Measurements from ENCODE around the gene BCL2L15. TPM values are rescaled to one million over a fixed set of nuclear protein-coding genes. Genes with fewer than 3 reads are reported as not detected.

Gene BCL2L15
- total RNA-seq, 4 donors from 2014 or later: 38.0 to 249 (median 119) TPM

DNA sequence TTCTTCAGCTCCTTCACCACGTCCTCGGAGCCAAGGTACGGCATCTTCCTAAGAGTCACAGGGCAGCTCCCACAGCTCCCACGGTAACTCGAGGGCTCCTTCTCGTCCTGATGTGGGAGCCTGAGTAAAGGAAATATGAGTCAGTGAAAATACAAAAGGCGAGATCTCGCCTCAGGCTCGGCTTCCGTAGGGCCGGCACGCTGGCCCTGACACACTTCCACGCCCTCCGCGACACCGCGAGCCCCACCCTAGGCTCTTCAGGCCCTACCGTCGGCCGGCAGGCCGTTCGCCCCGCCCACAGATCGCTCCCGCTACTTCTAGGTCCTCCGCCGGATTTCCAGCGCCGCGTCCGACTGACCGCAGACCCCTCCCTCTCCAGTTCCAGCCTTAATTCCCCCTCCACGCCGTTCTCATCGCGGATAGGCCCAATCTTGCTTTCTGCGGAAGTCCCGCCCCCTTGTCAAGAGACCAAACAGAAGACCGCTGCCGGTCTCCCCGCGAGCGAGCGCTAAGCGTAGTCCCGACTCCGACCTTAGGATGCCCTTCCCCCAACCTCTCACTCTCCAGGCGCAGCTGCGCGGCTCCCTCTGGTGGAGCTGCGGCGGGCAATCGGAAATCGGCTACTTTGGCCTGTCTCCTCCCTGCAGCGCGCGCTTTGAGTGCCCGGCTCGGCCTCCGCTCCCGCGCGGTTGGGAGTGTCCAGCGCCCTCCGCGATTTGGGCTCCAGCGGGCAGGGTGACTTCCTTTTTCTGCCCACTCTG, 17.5 kb upstream of the BCL2L15 start, which contains the start of the genes AP4B1 and DCLRE1B:
Gene AP4B1, minus strand, starts transcription at position 126 of the 761 bp plus-strand sequence. Its CDS starts 82 bp downstream, at position 44.
Gene DCLRE1B, plus strand, starts transcription at position 653 of the 761 bp plus-strand sequence. CDS start 261 bp downstream, outside the sequence.
- DNase-seq: peak; percentile 97 to 99 (median 99)
- peaks cover 0 to 9% (median 0%) of the 10 kb centered on the region in 3 donors for H3K36me3 ChIP-seq
- TF ChIP-seq, protein P1, sequence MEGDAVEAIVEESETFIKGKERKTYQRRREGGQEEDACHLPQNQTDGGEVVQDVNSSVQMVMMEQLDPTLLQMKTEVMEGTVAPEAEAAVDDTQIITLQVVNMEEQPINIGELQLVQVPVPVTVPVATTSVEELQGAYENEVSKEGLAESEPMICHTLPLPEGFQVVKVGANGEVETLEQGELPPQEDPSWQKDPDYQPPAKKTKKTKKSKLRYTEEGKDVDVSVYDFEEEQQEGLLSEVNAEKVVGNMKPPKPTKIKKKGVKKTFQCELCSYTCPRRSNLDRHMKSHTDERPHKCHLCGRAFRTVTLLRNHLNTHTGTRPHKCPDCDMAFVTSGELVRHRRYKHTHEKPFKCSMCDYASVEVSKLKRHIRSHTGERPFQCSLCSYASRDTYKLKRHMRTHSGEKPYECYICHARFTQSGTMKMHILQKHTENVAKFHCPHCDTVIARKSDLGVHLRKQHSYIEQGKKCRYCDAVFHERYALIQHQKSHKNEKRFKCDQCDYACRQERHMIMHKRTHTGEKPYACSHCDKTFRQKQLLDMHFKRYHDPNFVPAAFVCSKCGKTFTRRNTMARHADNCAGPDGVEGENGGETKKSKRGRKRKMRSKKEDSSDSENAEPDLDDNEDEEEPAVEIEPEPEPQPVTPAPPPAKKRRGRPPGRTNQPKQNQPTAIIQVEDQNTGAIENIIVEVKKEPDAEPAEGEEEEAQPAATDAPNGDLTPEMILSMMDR (IDR thresholded peaks at IDR 0.05): peak; percentile 69 to 98 (median 92)
- peak; percentile 78 to 83 for TF ChIP-seq POLR2A (IDR thresholded peaks at IDR 0.05)
- peak within 1 kb of the TSS; percentile 85 to 99 (median 90) for H3K27ac ChIP-seq
- no peaks in the 10 kb centered on the region for H3K27me3 ChIP-seq
- H3K9me3 ChIP-seq: no peaks in the 10 kb centered on the region
- H3K4me3 ChIP-seq: peak within 1 kb of the TSS; percentile 70 to 85 (median 76)
- H3K4me1 ChIP-seq: peaks cover 4 to 41% (median 12%) of the 10 kb centered on the region in 4 donors

DNA sequence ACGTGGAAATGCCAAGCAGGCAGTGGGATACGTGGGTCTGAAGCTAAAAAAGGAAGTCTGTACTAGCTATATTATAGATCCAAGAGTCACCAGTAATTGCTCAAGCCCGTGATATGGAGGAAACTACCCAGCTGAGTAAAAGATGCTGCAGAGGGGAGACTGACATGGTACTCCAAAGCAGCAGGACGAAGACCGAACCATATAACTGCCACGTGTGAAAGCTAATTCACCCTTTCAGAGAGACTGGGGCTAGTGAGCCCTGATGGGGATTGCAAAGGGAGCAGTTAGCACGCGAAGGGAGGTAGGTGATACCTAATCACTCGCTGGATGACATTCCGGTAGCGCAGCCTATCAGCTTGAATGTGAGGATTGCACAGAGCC, 16.9 kb upstream of the BCL2L15 start:
- Histone ChIP-seq H3K9me3 (no peaks in the 10 kb centered on the region), H3K27me3 (no peaks in the 10 kb centered on the region), H3K36me3 (peaks cover 0 to 11% (median 0%) of the 10 kb centered on the region in 3 donors), H3K4me3 (peak overlapping the region; percentile 70 to 85 (median 76)), H3K4me1 (peaks cover 4 to 41% (median 12%) of the 10 kb centered on the region in 4 donors), H3K27ac (peak overlapping the region; percentile 85 to 99 (median 90))
- TF ChIP-seq, protein P1 (IDR thresholded peaks at IDR 0.05): no peak
- TF ChIP-seq POLR2A (IDR thresholded peaks at IDR 0.05): no peak
- DNase-seq: no peak

GRCh38 chr1:113903501-113904292, 16.3 kb upstream of the BCL2L15 start:
- H3K36me3 ChIP-seq: peaks cover 0 to 13% (median 0%) of the 10 kb centered on the region in 3 donors
- peak in 1 of 3 donors; percentile 53 for DNase-seq
- H3K27me3 ChIP-seq: no peaks in the 10 kb centered on the region
- no peak for TF ChIP-seq POLR2A (IDR thresholded peaks at IDR 0.05)
- TF ChIP-seq, protein P1 (IDR thresholded peaks at IDR 0.05): no peak
- H3K4me1 ChIP-seq: peaks cover 4 to 47% (median 12%) of the 10 kb centered on the region in 4 donors
- peak overlapping the region; percentile 85 to 99 (median 90) for H3K27ac ChIP-seq
- no peaks in the 10 kb centered on the region for H3K9me3 ChIP-seq
- H3K4me3 ChIP-seq: peak overlapping the region; percentile 70 to 85 (median 76)

- H3K27me3 ChIP-seq: no peaks in the 10 kb centered on the region
- peak in 1 of 2 donors; percentile 46 for TF ChIP-seq POLR2A (IDR thresholded peaks at IDR 0.05)
- TF ChIP-seq, protein P1 (IDR thresholded peaks at IDR 0.05): no peak
- H3K9me3 ChIP-seq: no peaks in the 10 kb centered on the region
- no peak overlapping the region for H3K4me3 ChIP-seq
- H3K36me3 ChIP-seq: peaks cover 0 to 38% (median 0%) of the 10 kb centered on the region in 3 donors
- H3K4me1 ChIP-seq: peaks cover 4 to 53% (median 12%) of the 10 kb centered on the region in 4 donors
- no peak for DNase-seq
- peak overlapping the region in 2 of 4 donors; percentile 47 to 71 for H3K27ac ChIP-seq
These were observed 13.8 kb upstream of the BCL2L15 start for GRCh38 chr1:113901191-113901590.

DNA sequence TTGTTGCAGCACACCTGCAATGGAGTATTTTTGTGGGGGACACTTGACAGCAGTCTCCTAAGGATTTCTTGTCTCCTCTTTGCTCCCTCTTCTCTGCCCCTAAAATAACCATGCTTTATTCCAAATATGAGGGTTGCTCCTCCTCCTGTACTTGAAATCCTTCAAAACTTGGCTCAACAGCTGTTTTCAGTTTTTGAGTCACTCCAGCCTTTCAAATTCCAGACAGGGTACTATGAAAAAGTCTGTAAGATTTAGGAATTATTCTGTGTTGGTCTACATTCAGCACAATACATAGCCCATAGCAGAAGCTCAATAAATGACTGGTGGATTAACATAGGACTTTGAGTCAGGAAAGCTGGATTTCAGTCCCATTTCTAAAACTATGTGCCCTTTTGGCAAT, 11.7 kb upstream of the BCL2L15 start:
- DNase-seq: no peak
- Histone ChIP-seq H3K27me3 (no peaks in the 10 kb centered on the region), H3K4me3 (no peak overlapping the region), H3K9me3 (no peaks in the 10 kb centered on the region), H3K4me1 (peaks cover 4 to 52% (median 10%) of the 10 kb centered on the region in 4 donors), H3K27ac (no peak overlapping the region), H3K36me3 (peaks cover 0 to 52% (median 0%) of the 10 kb centered on the region in 3 donors)
- no peak for TF ChIP-seq POLR2A (IDR thresholded peaks at IDR 0.05)
- TF ChIP-seq, protein P1 (IDR thresholded peaks at IDR 0.05): no peak

Data from Peyer's patch (tissue), 4 donors.